HL-60 (cell line): ENCODE results near the gene DNAH1.

ENCODE experiments used
- DNase-seq, 2 experiments: peaks; one replicate each; pipeline ENCODE4 v3.0.0-alpha.2; 2010 to 2020; ENCODE audit warnings: low read depth in 1 of 2, low spot score in 1 of 2
- H3K27ac ChIP-seq: fragments of 250-450 bp; sonication (Bioruptor Pico); replicated peaks from 2 replicates; pipeline ENCODE4 v1.5.1; 2020; ENCODE audit warnings: mild to moderate bottlenecking, moderate library complexity
- H3K27me3 ChIP-seq: fragments of 250-450 bp; sonication (Bioruptor Pico); 2 replicates; pipeline ENCODE4 v1.5.1; 2021; ENCODE audit warnings: mild to moderate bottlenecking, moderate library complexity; ENCODE audit not compliant: insufficient read depth, poor library complexity, severe bottlenecking
- H3K4me3 ChIP-seq: replicated peaks from 2 replicates; pipeline ENCODE4 v1.5.1; 2011; ENCODE audit warnings: mild to moderate bottlenecking, control low read depth, low read length; ENCODE audit not compliant: insufficient read depth
- CTCF ChIP-seq: IDR thresholded peaks from one replicate; pipeline ENCODE4 v1.5.1; 2011; ENCODE audit warnings: low read length, control low read depth, inconsistent platforms; ENCODE audit not compliant: insufficient read depth
- GABPA ChIP-seq: IDR thresholded peaks from 2 replicates; pipeline ENCODE4 v1.6.1; 2012; ENCODE audit warnings: low read depth
- POLR2AphosphoS5 ChIP-seq: IDR thresholded peaks from 2 replicates; pipeline ENCODE4 v1.6.1; 2012; ENCODE audit warnings: low read depth
- REST ChIP-seq: IDR thresholded peaks from 2 replicates; pipeline ENCODE4 v1.6.1; 2012; ENCODE audit warnings: low read depth; ENCODE audit not compliant: insufficient replicate concordance
- SPI1 ChIP-seq: IDR thresholded peaks from 2 replicates; pipeline ENCODE4 v1.6.1; 2012; ENCODE audit warnings: low read depth, mild to moderate bottlenecking, borderline replicate concordance

Gene DNAH1

GRCh38 chr3:52429031-52429430 is 112.9 kb downstream of the DNAH1 start:
- Histone ChIP-seq H3K27me3 (no peaks in the 10 kb centered on the region), H3K4me3 (no peak overlapping the region), H3K27ac (no peak overlapping the region)
- DNase-seq = no peak
- no peak for TF ChIP-seq GABPA
- no peak for TF ChIP-seq REST
- TF ChIP-seq POLR2AphosphoS5 = no peak
- no peak for TF ChIP-seq CTCF
- TF ChIP-seq SPI1 = no peak

- no peaks in the 10 kb centered on the region for H3K27me3 ChIP-seq
- DNase-seq = no peak
- no peak overlapping the region for H3K27ac ChIP-seq
- H3K4me3 ChIP-seq = no peak overlapping the region
- TF ChIP-seq SPI1 (no peak), GABPA (no peak), CTCF (no peak), REST (no peak), POLR2AphosphoS5 (no peak)
These were observed 113.8 kb downstream of the DNAH1 start for GRCh38 chr3:52429779-52430415.

DNA sequence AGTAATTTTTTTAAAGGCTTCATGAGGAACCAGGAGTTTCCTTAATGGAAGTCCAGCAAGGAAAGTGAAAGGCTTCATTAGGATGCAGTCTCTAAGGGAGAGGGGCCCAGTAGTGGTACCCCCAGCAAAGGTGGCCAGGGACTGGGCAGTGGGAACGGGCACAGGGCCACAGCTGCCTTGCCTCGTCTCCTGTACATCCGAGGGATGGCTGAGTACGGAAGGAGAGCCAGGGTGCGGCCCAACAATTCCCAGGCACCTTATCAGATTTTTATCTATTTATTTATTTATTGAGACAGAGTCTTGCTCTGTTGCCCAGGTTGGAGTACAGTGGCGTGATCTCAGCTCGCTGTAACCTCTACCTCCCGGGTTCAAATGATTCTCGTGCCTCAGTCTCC is 114.3 kb downstream of the DNAH1 start:
- no peak for TF ChIP-seq CTCF
- TF ChIP-seq GABPA = no peak
- no peak for TF ChIP-seq REST
- TF ChIP-seq SPI1 = no peak
- TF ChIP-seq POLR2AphosphoS5 = no peak
- Histone ChIP-seq H3K27me3 (no peaks in the 10 kb centered on the region), H3K4me3 (no peak overlapping the region), H3K27ac (no peak overlapping the region)
- no peak for DNase-seq
